H1 (cell line): Measurements from ENCODE around the gene TRPV6.

ENCODE experiments used
- CREB1 ChIP-seq: IDR thresholded peaks from 2 replicates; pipeline ENCODE4 v1.6.1; 2012; ENCODE audit warnings: inconsistent platforms
- EZH2 ChIP-seq: fragments of 200-600 bp; sonication (generic); IDR thresholded peaks from 2 replicates; pipeline ENCODE4 v1.7.1; 2012; ENCODE audit warnings: low read depth, mild to moderate bottlenecking, moderate library complexity, low read length, inconsistent platforms; ENCODE audit not compliant: severe bottlenecking
- POLR2A ChIP-seq, 2 experiments: IDR thresholded peaks; 1 replicate in 1 of 2; 2 replicates in 1 of 2; pipeline ENCODE4 v1.6.1; 2011; ENCODE audit warnings: low read depth in 2 of 2, low read length in 2 of 2, mild to moderate bottlenecking in 2 of 2; ENCODE audit errors: control extremely low read depth in 1 of 2
- POU5F1 ChIP-seq: IDR thresholded peaks from 2 replicates; pipeline ENCODE4 v1.6.1; 2011; ENCODE audit warnings: low read depth, mild to moderate bottlenecking, low read length, moderate library complexity
- SUZ12 ChIP-seq: fragments of 200-600 bp; sonication (generic); IDR thresholded peaks from 2 replicates; pipeline ENCODE4 v1.6.1; 2012; ENCODE audit warnings: mild to moderate bottlenecking, inconsistent platforms, low read length, moderate library complexity, mixed read lengths
- TAF1 ChIP-seq: IDR thresholded peaks from 2 replicates; pipeline ENCODE4 v1.6.1; 2011; ENCODE audit warnings: mild to moderate bottlenecking, low read depth, low read length
- ZNF274 ChIP-seq: IDR thresholded peaks from 2 replicates; pipeline ENCODE4 v1.7.0; 2012; ENCODE audit warnings: low read length, borderline replicate concordance; ENCODE audit errors: extremely low read depth
- TF ChIP-seq, protein P1 (sequence below), 3 experiments: IDR thresholded peaks; 1 replicate in 2 of 3; 2 replicates in 1 of 3; pipeline versions ENCODE4 v1.5.1 to v1.6.1; 2011; ENCODE audit warnings: low read length in 3 of 3, mild to moderate bottlenecking in 3 of 3, inconsistent platforms in 2 of 3, low read depth in 1 of 3, moderate library complexity in 1 of 3; ENCODE audit not compliant: insufficient read depth in 1 of 3; ENCODE audit errors: control extremely low read depth in 1 of 3

DNA sequence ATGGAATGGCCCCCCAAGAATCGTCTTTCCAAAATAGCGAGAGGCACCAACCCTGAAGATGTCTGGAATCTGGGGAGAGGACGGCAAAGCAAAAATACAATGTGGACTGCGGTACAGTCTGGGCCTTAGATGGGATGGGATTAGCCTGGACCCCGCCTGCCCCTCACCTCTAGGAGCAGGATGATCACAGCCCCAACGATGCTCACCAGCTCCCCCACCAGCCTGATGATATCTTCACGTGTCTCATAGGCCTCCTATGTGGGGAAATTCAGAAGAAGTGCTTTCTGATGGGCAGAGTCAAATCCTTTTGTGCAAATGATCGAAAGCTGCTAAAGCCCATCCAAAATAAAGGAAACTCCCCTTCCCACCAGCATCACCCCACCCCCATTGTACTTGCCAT, 29.8 kb upstream of the TRPV6 start:
- TF ChIP-seq CREB1: no peak
- TF ChIP-seq, protein P1, sequence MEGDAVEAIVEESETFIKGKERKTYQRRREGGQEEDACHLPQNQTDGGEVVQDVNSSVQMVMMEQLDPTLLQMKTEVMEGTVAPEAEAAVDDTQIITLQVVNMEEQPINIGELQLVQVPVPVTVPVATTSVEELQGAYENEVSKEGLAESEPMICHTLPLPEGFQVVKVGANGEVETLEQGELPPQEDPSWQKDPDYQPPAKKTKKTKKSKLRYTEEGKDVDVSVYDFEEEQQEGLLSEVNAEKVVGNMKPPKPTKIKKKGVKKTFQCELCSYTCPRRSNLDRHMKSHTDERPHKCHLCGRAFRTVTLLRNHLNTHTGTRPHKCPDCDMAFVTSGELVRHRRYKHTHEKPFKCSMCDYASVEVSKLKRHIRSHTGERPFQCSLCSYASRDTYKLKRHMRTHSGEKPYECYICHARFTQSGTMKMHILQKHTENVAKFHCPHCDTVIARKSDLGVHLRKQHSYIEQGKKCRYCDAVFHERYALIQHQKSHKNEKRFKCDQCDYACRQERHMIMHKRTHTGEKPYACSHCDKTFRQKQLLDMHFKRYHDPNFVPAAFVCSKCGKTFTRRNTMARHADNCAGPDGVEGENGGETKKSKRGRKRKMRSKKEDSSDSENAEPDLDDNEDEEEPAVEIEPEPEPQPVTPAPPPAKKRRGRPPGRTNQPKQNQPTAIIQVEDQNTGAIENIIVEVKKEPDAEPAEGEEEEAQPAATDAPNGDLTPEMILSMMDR (IDR thresholded peaks at IDR 0.05; ENCODE audit: control extremely low read depth in 1 of 3, insufficient read depth in 1 of 3, low read depth in 1 of 3, low read length in 3 of 3): peak in 2 of 3 experiments; percentile 8 to 18; a peak in 2 of 4 replicates
- no peak for TF ChIP-seq POLR2A (IDR thresholded peaks at IDR 0.05; ENCODE audit: control extremely low read depth in 1 of 2, low read depth in 2 of 2, low read length in 2 of 2)
- no peak for TF ChIP-seq SUZ12
- no peak for TF ChIP-seq TAF1
- no peak for TF ChIP-seq ZNF274
- TF ChIP-seq EZH2: no peak
- no peak for TF ChIP-seq POU5F1
